Daoy (cell line): Measurements from ENCODE around the gene DOCK10. TPM values are rescaled to one million over a fixed set of nuclear protein-coding genes. Genes with fewer than 3 reads are reported as not detected.
"Not testable (repeated sequence)": the region's sequence is repeated elsewhere in the genome, so short reads cannot be mapped to it uniquely, and the experiment has no call there.

Experiments
- DNase-seq: peaks from one replicate; pipeline ENCODE4 v3.0.0-alpha.2; 2015; ENCODE audit warnings: low read depth
- total RNA-seq: library from RNA; depleted of rRNA; stranded (reverse); fragments of >200 nt; shearing (Covaris generic); gene quantifications from 2 replicates; pipeline ENCODE4 v1.2.3, GENCODE V29; 2014

DOCK10 gene
- total RNA-seq, 1 experiment from 2014 or later: 37.2 TPM

GRCh38 chr2:224946895-224947294, 95.4 kb downstream of the DOCK10 start:
- DNase-seq: peak; percentile 58

- no peak for DNase-seq
Observed at GRCh38 chr2:224944707-224945547, 97.3 kb downstream of the DOCK10 start.

- DNase-seq: not testable (repeated sequence)
Observed at GRCh38 chr2:224943601-224944041, 98.6 kb downstream of the DOCK10 start.

GRCh38 chr2:224941960-224942359, 100.3 kb downstream of the DOCK10 start:
- DNase-seq: no peak

DNA sequence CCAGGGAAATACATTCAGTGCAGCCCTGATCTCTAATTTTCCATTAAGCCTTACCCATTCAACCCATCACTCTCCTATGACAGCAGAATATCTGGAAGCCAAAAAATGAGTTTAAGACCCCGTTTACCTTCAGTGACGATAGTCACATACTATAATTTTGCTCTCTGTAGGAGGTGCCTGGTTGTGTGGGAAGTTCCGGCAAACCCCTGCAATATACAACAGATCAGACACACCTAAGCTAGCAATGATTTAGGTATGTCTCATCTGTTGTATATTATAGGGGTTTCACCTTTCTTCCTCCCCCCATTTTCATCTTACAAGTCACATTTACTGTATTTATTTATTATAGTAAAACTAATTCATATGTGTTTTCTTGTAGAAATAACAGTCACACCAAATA, 101.7 kb downstream of the DOCK10 start:
- DNase-seq: no peak

- DNase-seq: no peak
Observed at GRCh38 chr2:224938651-224939182, 103.6 kb downstream of the DOCK10 start.

DNA sequence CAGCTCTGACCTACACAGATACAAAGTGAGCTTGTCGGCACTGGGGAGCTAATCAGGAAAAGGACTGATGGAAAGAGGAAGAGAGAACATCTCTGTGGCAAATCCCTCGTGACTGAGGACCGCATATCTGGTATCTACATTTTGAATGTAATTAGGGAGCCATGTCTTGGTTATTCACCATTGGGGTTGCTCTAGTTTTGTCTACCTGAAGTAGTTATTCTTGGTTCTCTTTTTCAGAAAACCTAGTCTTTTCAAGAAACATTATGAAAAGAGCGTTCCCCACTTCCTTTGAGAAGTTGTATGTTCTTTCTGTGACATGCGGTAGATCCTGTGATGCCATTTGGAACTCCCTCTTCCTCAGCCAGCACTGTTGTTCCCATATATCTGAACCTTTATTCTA, 104.4 kb downstream of the DOCK10 start:
- no peak for DNase-seq

DNA sequence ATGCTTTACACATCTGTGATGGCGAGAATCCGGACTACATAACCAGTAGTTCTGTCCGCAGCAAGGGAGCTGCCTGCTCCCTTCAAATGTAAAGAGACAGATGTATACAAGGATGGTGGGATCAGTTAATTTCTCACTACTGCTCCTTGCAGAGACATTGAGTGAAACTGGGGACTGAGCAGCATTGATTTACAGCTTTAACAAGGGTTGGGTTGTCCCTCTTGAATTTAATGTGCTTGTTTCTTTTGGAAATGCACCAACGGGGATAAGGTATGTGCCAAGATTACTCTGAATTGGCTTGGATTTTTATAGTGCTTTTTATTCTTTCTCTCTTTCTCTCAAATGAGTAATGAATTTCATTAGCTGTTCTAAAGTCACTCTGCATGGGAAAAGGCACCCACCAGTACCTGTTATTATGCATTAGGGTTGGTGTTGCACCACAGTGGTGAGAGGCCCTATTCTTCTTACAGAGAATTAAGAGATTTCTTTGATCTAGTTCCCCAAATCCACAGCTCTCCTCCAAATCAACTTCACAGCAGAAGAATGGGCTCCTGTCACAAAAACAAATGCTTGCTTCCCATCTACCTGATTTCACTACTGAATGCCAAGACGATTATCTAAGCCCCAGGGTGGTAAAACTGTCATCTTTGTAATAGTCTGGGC, 107.6 kb downstream of the DOCK10 start:
- DNase-seq: no peak

GRCh38 chr2:224933431-224933830, 108.8 kb downstream of the DOCK10 start:
- no peak for DNase-seq

DNA sequence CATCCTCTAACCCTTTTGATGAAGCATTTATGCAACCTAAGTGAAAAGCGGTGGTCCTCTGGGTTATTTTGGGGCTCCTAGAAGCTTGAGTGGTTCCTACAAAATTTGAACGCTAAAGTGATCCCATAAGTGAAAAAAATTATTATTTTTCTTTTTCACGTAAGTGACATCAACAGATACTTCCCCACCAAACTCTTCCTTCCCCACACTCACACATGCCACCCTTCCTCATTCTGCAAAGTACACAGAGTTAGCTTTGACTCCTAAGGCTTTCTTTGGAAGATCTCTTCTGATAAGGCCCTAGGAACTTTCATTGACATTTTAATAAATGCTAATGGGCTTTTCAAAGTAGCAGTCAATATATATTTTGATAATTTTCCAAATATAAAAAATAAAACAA, 109.7 kb downstream of the DOCK10 start:
- no peak for DNase-seq

- no peak for DNase-seq
Observed at GRCh38 chr2:224931956-224932355, 110.3 kb downstream of the DOCK10 start.

GRCh38 chr2:224930990-224931389, 111.3 kb downstream of the DOCK10 start:
- no peak for DNase-seq

DNA sequence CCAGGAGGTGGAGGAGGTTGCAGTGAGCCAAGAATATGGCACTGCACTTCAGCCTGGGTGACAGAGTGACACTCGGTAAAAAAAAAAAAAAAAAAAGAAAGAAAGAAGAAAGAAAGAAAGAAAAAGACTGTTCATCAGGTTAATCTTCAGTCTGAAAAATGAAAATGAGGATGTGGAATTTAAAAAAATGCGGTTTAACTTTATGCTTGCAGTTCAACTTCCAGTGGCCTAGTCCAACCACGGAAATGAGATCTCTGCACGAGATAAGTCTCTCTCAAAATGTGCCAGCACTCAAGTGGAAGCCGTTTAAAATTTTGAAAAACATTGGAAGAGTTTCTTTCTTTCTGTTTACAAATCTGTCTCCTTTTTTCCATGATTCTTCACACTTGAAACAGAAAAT, 112.1 kb downstream of the DOCK10 start:
- no peak for DNase-seq

- no peak for DNase-seq
Observed at GRCh38 chr2:224929512-224929911, 112.8 kb downstream of the DOCK10 start.

DNA sequence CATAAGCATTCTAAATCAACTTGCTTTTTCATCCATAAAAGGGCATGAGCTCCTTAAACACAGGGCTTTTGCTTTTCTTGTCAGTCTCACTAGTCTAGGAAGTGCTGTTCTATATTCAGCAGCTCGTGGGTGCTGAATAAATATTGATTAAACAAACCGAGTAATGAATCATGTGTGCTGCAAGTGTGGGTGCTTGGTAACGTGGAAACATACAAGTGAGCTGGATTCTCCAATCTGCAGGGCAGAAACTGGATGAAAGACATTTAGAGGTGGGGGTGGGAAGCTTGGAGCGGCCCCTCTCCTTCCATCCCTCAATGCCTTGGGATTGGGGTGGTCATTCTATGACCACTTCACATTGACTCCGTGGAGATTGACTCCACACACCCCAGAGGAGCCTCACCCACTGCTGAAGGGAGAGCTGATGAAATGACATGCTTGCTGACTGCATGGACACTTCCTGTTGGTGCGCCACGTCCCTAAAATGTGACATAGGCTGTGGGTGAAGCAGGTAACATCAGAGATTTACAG, 114.6 kb downstream of the DOCK10 start:
- DNase-seq: no peak

DNA sequence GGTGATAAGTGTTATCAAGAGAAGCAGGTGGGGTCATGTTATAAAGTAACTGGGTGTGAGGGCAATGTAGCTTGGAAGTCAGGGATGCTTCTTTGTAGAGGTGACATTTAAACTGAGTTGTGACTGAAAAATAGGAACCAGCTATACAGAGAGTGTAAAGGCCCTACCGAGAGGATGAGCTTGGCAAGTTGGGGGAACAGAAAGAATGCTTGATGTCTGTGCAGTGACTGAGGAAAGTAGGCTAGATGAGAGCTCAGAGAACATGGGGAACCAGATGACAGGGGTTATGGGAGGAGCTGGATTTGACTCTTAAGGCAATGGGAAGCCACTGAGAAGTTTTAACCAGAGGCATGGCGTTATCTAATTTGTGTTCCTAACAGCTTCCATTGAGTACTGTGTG, 115.3 kb downstream of the DOCK10 start:
- no peak for DNase-seq

- DNase-seq: no peak
Observed at GRCh38 chr2:224925810-224926100, 116.5 kb downstream of the DOCK10 start.

DNA sequence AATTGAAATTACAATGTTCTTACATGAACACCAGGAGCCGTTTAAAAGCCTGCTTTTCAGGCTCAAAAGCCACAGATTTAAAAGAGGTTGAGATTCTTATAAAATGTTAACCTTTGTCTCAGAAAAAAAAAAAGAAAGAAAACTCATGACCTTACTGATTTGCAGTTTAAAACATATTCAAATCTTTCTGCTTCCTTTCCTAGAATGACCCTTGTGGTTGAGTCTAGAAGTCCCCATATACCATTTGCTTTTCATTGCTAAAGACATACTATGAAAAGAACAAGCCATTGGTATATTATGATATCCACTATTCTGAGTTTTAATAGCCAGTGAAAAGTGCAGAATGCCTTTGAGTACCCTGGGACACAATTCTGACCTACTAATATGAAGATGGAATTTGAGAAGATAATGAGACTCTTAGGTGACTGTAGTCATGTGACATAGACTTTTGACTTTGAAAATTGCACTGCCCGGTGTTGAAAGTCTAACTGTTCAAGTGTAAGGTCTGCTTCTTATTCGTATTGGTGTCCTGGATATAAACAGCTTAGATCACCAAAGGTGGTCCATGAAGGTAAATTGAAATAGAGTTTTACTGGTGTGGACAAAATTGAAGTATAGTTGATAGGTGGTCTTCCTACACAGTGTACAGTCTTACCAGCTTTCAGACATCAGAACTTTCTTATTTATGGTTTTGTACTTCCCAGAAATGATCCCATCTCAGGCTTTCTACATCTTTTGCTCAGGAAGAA, 117.0 kb downstream of the DOCK10 start:
- no peak for DNase-seq

DNA sequence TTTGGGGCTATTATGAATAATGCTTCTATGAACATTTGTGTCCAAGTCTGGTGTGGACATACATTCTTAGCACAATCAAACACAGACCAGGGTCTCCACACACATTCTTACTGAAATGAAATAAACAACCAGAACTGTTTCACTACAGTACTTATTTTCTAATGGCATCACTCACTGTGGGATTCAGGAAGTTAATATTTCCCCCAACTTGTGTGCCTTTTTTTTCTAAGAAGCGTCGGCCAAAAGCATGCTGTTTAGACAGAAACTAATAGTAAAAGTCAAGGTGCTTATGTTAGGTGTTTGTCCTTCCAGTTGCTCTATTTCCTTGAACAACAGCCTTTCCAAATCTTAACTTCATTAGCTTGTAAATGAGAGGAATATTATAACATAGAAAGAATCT, 117.6 kb downstream of the DOCK10 start:
- DNase-seq: no peak

GRCh38 chr2:224922142-224922727, 120.0 kb downstream of the DOCK10 start:
- DNase-seq: no peak

- DNase-seq: no peak
Observed at GRCh38 chr2:224919472-224920110, 122.7 kb downstream of the DOCK10 start.
